HG02610 (cell line): ENCODE measurements around the gene CFAP100.

ENCODE experiments used
- ATAC-seq: cut with Tn5 transposase; IDR thresholded peaks from one replicate; pipeline ENCODE4 v1.9.1; 2021; ENCODE audit warnings: mild to moderate bottlenecking, moderate library complexity; ENCODE audit not compliant: unreplicated experiment

Gene CFAP100

DNA sequence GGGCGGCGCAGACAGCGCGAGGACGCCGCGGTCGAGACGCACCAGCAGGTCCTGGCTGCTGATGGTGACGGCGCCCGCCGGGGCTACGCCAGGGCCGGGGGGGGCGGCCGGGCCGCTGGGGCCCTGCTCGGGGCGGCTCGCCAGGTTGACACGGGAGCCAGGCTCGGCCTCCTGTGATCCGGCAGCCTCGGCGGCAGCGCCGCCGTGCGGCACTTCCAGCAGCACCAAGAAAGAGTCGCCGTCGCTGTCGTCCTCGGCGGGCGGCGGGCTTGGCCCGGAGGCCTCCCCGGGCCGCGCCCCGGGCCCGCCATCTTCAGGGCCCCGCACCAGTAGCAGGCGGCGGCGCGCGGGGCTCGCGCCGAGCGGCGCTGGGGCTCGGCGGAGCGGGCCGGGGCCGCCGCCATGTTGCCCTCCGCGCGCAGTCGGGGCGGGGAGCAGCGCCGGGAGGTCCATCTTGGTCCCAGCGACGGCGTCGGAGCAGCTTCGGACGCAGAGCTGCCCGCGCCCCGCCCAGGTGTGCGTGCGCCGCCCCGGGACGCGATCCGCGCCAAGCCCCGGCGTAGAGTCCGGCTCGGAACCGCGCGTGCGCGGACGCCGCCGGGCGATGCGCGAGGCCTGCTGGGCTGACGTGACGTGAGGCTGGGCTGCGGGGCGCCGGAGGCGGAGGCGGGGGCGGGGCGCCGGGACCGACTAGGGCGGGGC is 80.9 kb downstream of the CFAP100 start, which contains the start of gene ZXDC:
ZXDC (minus strand) TSS at position 479 of the 702 bp plus-strand sequence; CDS start at position 453, 26 bp downstream.
- ATAC-seq: peak; percentile 76

DNA sequence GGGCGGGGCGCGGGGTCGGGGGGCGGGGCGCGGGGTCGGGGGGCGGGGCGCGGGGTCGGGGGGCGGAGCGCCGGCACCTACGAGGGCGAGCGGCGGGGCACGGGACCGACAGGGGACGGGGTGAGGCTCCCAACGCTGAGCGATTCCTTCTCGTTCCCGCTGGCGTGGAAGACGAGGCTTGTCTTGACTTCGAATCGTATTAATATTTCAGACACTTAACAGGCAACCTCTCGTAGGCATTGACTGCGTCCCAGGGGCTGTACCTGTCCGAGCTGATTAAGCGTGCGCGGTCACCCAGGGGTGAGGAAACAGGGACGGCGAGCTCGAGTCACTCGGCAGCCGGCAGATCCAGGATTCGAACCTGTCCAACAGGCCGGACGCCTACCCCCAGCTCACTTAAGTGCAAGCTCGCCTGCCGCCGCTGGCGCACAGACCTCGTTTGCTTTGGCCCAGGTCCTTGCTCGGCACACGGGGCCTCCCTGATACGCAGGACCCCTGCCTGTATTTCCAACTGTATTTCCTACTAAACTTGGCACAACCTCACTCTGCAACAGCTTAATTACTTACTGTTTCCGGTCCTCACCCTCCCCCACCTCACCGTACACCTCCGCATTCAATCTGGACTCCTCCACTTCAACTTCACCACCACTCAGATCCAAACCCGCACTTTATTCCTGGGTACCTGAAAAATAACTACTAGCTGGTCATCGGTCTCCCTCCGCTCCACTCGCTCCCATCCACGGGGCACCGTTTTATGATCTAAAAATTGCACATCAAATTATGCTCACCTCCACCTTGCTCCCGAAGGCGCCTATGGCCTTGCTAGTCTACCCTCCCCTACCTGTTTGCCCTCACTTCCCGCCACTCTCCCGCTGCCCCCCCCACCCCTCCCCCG is 81.7 kb downstream of the CFAP100 start:
- peak; percentile 25 for ATAC-seq

DNA sequence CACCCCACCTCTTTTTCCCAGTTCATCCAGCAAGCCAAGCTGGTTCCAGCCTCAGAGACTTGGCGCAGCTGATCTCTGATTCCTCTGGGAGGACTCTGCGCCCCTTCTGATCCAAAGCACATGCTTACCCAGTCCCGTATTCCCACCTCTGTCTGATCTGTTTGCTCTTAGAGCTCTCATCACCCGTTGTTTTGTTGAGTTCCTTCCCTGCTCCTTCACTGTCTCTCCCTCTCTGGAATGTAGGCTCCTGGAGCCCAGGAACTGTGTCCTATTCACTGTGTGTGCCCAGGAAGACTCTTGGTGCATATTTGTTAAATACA is 82.3 kb downstream of the CFAP100 start:
- ATAC-seq: no peak

DNA sequence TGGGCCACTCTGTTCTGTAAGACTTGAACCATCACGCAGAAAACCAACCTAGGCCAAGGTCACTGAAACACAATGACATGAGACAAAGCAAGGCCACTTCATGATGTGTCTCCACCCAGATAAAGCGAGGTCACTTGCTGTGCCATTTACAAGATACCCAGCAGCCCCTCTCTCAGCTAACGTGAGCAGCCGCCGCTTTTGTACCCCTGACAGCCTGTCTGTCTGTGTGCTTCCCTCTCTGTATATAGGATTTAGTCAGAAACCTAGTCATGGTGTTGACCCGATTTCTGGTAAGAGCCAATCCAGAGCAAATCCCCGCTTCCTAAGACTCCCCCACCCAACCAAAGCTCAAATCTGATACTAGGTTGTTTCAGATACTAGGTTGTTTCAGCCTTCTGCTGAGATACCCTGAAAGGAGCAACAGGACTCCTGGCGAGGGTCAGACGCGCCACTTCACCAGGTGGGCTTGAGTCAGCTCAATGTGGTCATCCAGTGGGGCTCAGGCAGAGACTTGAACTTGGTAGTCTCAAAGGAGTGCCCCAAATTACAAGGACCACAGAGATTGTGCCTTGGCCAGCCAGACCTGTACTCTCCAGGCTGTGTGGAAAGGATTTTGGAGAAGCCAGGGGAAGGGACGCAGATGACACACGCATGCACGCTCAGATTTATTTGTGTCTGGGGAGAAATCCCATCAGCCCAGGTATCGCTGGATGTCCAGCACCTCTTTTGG is 84.0 kb downstream of the CFAP100 start:
- no peak for ATAC-seq

DNA sequence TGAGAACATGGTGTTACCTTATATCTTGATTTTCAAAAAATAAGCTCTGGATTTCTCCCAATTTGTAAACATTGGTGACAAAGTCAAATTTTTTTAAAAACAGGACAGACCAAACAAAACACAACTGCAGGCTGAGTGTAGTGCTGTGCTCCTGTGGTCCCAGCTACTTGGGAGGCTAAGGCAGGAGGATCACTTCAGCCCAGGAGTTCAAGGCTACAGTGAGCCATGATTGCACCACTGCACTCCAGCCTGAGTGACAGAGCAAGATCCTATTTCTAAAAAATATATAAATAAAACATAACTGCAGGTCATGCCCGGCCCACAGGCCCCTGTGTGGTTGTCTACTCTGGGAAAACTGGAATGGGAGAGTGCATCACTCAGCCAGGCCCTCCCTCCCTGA is 84.9 kb downstream of the CFAP100 start:
- ATAC-seq: no peak

DNA sequence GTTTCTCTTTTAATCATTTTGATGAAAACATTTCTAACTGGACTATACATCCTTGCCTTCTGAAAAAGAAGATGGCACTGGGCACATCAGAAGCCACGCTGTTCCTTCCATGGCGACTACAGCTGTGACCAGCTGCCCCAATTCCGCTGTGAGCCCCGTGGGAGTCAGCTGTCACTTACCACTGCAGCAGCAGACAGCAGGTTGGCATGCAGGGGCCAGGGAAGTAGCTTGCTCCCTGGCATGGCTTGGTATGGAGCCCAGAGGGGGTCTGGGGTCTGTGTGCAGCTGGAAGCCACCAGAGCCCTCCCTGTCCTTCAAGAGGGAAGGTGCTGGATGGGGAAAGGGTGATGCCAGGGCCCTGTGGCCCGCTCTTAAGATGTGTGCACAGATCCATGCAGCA is 85.5 kb downstream of the CFAP100 start:
- no peak for ATAC-seq

DNA sequence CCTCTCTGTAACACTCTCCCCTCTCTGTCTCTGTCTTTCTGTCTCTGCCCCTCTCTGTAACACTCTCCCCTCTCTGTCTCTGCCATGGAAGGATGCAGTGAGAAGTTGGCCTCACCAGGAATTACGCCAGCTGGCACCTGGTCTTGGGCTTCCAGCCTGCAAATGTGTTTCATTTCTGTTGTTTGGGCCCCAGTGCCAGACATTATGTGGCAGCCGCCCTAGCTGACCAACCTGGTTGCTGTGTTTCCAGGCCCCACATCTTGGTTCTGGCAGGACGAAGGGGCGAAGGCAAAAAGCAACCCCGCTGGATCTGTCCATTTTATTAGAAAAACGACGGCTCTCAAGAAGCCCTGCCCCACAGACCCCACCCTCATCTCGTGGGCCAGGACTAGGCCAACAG is 86.2 kb downstream of the CFAP100 start:
- ATAC-seq: no peak

DNA sequence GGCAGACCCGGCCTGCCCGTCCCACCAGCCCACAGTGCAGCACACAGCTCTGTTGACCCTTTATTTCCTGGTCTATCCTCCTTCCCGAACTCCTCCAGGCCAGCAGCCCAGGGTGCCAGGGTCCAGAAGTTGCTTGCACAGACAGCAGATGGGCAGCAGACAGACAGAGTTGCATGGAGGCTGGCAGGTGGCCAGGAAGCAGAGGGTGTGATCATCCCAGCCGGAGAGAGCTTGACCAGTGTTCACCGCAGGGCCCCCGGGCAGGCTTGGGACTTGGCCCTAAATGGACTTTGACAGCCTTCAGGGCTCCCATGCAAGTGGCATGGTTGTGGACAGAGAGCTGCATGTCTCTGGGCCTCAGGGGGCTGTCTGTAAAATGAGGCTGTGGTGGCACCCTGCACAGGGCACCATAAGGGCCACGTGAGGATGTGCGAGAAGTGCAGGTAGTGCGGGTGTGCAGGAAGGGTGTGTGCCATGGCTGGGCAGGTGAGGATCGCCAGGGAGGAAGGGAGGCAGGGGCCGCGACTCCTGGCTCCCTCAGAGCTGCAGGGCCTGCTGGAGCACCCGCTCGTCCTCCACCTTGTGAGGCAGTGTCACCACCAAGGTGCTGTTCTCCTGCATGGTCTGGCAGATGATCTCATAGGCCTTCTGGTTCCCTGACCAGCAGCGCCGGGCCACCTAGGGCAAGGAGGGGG is 87.2 kb downstream of the CFAP100 start:
- ATAC-seq: no peak

DNA sequence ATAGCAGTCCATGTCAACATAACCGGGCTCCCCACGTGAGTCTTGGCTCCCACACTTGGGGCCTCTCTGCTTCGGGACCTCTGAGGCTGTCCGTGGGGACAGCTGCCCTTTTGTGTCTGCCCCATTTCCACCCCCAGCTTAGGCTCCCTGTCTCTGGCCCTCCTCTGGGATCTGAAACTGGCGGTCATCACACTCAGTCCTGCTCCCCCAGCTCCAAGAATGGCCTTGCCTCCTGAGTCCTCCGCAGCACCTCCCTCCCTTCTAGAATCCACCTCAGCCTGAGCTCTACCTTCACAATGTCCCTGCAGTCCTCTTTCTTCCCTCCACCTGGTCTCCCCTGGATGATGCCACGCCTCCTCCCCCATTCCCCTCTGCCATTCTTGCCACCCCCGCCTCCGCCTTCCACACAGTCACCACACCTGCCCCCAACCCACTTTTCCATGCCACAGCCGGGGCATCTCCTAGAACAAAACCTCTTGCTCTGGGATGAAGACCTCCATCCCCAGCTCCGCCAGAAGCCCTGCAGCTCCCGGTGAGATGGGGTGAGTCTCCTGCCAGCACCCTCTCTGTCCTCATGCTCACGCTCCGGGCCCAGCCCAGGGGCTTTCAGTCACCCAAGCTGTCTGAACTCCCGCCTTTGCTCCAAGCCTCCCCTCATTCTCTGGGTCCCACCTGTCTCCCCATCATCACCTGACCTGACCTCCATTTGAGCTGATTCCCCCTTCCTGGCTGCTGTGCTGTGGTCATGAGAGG is 88.0 kb downstream of the CFAP100 start:
- no peak for ATAC-seq

DNA sequence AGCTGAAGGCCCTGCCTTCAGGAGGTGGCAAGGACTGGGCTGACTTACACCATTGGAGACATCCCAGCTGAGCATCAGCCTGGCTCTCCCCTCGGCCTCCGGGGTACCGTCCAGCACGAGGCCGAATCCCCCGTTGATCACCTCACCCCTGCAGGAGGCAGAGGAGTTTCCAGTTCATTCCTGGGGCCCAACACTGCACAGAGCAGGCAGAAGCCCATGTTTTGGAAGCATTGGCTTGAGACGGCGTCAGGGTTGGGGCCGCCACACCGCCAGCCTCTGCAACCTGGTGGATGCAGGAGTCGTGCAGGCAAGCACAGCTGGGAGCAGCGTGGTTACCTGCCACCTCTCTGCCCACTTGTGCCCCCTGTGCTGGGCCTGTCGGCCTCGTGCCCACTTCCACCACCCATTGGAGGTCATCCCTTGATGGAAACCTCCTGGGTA is 88.6 kb downstream of the CFAP100 start:
- ATAC-seq: no peak

DNA sequence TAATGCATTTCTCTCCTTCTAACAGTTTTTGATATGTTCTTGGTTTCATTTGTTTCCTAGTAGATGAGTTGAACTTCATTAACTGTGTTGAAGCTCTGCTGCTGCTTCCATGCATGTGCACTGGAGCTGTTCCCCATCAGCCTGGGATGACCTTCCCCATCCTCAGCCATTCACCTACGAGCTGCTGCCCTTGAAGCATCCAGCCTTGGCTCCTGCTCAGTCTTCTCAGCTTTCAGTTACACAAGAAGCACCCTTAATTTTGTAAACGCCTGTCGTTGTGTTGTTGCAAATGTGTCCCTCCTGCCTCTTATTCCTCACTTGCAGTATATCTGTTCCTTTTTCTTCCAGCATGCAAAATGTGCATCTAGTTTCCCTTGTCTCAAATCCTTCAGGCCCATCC is 89.4 kb downstream of the CFAP100 start:
- no peak for ATAC-seq

DNA sequence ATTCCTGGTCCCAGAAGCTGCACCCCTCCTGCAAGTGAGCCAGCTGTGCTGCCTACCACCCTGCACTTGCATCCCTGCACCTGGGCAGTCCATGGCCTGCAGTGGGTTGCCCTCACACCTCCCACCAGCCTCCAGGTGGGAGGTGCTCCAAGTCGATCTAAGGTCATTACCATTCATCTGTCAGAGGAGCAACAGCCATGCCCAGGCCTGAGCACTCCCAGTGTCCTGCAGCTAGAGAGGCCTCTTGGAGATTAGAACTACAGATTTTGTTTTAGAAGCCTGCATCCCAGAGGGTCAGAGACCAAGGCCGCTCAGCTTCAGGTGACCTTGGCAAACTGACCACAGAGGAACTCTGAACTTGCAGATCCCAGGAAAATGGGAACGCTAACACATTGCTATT is 90.0 kb downstream of the CFAP100 start:
- ATAC-seq: no peak

DNA sequence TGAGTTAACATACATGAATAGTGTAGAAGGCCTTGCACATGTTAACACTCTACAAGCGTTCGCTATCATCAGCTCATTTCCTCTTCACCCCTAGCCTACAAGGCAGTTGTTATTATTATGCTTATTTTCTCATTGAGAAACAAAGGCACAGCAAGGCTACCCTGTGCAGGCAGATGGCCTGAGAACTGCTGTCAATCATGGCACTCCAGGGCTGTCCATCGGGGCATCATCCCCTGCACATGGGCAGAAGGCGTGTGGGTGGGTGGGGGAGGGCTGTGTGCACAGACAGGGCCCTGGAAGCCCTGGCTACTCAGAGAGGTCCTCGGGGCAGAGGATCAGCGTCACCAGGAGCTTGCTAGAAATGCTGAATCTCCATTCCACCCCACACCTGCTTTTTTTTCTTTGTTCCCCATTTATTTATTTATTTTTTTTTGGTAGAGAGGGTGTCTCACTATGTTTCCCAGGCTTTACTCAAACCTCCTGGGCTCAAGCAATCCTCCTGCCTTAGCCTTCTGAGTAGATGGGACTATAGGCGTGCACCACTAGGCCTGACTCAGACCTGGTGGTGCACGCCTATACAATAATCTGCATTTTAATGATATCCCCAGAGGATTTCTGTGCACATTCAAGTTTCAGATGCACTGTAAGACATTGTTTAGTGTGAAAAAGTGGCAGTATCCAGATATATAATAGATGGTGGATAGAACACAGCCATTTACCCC is 90.6 kb downstream of the CFAP100 start:
- ATAC-seq: no peak

DNA sequence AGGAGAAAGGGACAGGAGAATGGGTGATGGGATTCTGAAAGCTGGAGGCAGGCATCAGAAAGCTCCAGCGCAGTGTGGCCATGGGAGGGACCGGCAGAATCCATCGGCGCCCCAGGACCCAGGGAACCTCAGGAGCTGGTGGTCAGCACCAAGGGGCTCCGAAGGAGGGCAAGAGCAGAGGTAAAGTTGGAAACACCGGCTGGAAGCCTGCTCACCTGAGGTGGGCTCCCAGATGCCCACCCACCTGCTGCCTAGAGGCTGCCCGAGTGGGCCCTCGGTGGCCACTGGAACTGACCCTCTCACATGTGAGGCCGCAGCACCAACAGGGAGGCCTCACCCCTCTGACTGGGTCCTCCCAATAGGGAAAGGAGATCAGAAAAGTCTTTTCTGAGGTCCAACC is 91.2 kb downstream of the CFAP100 start:
- ATAC-seq: no peak
